Suppressor macrophage treated with lipopolysaccharide for 1 hour (primary cell): ENCODE data around the gene KRTAP13-4.

Source experiments
- DNase-seq, 3 donors: peaks; one replicate each; pipeline ENCODE4 v3.0.0-alpha.2; 2020 to 2022

Gene KRTAP13-4, protein sequence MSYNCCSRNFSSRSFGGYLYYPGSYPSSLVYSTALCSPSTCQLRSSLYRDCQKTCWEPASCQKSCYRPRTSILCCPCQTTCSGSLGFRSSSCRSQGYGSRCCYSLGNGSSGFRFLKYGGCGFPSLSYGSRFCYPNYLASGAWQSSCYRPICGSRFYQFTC

DNA sequence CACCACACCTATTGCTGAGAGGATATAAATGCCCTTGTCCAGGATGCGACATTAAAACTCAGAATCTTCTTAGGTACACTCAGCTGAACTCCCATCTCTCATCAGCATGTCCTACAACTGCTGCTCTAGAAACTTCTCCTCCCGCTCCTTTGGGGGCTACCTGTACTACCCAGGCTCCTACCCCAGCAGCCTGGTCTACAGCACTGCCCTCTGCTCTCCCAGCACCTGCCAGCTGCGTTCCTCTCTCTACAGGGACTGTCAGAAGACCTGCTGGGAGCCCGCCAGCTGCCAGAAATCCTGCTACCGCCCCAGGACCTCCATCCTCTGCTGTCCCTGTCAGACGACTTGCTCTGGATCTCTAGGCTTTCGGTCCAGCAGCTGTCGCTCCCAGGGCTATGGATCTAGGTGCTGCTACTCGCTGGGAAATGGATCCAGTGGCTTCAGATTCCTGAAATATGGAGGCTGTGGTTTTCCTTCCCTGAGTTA is at the start of gene KRTAP13-4:
Gene KRTAP13-4 (plus strand): TSS at position 51 of the 486 bp plus-strand sequence. CDS start 56 bp downstream, at position 107.
- DNase-seq, result no peak

DNA sequence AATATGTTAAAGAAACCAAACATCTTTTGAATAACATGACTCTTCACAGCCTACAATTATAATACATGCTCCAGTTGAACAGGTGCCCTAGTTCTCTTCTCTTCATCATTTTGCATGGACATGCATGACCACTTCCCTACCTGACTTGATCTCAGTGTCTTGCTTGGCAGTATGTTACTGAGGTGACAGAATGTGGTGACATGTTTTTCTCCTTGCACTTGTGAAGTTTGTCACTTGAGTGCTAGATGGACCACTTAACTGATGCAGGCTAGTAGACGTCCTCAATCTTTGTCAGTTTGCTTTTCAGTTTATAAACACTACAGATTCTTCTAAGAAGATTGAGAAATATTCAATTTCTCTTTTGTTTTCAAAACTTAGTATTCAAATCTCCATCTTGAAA is 47.8 kb upstream of the KRTAP13-4 start:
- DNase-seq, result no peak

DNA sequence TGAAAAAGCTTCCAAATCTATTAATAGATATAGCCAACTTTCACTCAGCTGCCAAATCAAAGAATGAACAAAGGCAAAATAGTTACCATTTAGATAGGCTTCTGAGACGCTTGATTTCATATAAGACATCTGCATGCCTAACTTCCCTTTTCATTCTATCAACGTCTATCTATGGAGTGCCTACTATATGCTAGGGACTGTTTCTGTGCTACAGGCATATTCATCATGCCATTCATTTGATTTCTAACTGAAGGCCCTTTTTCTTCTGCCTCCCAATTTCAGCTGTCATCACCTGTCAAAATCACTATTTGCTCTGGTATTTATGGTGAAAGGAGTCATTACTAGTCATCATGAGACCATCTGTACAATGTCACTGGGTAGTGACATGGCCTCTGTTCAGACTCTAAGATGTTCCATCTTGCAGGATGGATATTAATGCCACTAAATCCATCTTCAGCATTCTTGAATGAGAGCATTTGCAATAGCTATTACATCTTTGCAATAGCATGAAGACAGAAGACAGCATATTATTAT is 38.5 kb upstream of the KRTAP13-4 start:
- no peak for DNase-seq

DNA sequence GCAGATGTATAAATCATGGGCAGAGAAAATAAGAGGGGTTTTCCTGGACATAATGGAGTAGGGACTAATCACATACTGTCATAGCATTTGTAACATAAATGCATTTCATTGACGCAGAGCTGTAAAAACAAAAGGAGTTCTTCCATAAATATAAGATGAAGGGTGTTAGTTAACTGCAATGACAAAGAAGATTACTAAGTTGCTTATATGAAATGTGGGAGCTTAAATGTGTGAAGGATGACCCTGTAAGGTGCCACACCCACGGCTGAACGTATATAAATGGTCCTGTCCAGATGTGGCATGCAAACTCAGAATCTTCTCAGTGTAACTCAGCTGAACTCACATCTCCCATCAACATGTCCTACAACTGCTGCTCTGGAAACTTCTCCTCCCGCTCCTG is 34.3 kb upstream of the KRTAP13-4 start, which contains the start of gene KRTAP13-1:
Gene KRTAP13-1 (plus strand): TSS at position 301 of the 400 bp plus-strand sequence. CDS start 56 bp downstream, at position 357.
- DNase-seq, result no peak

DNA sequence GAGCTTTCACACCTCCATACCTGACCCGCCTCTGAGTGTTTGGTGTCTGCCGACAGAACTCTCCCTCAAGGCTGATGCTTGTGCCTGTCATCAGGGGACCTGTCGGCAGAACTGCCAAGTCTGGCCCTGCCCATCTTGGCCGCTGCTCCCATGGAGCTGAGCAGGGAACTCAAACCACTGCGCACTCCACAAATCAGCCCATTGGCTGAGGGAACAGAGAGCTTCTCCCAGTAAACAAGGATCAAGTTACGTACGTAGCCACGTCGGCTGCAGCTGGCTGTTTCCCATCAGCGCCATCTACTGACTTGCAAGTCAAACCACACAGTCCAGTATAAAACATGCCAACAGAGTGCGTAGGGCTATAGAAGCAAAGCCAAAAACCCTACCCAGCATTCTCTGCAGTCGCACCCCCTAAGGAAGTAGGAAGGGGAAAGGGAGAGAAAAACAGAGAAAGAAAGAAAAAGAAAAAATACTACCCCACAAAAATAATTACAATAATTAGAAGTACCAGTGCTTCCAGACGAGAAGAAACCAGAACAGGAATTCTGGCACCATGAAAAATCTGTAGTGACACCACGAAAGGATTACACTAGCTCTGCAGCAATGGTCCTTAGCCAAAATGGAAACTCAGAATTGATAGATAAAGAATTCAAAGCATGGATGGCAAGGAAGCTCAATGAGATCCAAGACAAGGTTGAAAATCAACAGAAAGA is 21.1 kb upstream of the KRTAP13-4 start:
- DNase-seq, result peak; percentile 6 to 29 (median 19)

DNA sequence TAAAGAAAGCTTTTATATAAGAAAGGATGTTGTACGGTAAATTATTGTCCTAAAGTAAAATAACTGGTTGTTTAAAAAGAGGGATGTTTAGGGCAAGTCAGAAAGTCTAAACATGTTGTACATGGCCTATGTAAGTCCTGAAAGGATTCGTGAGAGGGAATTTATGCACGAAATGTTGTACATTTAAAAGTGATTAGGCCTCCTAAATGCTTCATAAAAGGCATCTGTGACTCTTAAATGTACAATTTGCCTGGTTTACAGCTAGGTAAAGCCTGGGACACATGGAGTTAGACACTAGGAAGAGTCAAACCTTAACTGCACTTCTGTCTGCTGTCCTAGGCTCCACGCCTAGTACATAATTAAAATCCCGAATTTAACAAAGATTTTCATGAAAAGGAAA is 14.0 kb upstream of the KRTAP13-4 start:
- DNase-seq, result no peak

DNA sequence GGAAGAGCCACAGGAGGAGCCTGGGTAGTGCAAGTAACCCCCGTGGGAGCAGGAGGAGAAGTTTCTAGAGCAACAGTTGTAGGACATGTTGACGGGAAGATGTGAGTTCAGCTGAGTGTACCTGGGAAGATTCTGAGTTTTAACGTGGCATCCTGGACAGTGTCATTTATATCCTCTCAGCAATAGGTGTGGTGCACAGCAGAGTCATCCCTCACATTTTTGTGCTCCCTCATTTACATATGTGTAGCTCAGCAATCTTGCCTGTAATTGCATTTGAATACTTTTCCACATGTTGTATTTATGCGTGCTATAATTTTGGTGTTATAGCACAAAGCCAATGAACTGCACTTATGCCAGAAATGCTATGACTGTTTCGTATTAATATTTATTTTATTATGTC is 4.2 kb upstream of the KRTAP13-4 start, which contains the start of gene KRTAP13-3:
Gene KRTAP13-3 (minus strand): TSS at position 101 of the 400 bp plus-strand sequence. CDS start 14 bp downstream, at position 87.
- DNase-seq, result no peak

DNA sequence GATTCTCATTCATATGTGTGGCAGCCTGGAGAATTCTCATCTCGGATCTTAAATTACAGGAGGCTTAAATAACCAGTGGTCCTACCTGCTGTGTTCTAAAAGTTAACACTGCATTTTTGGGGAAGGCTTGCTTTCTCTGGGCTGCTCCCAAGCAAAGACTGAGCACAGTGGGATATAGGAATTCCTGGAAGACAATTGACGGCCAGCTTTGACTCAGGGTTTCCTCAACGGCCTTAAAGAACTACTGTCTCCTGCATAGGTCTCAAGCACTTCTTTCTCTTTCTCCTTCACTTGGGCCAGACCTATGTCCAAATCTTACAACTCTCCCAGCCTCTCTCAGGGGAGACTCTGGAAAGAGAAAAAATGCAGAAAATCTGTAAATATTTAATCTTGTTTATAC is 3.3 kb upstream of the KRTAP13-4 start:
- DNase-seq, result no peak

DNA sequence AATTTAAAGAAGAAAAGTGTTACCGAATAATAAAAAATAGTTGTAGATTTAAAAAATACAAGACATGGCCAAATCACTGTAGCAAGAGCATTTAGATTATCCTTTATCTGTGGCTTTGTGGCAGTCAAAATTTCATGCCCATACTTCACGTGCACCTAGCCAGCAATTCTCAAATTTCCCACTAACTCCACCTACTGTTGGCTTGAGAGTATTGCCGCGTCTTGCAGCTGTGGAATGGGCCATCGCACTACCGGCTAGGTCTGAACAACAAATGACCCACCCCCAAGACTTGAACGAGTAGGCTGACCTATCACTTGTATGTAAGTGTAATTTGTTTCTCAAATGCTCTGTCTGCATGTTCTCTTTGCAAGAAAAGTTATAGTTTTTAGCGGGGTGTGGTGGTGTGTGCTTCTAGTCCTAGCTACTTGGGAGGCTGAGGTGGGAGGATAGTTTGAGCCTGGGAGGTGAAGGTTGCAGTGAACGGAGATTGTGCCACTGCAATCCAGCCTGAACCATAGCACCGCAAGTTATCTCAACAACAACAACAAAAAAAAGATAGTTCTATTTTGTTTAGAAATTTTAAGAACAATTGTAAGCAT is 4.1 kb downstream of the KRTAP13-4 start:
- DNase-seq, result peak; percentile 30 to 36 (median 30)

DNA sequence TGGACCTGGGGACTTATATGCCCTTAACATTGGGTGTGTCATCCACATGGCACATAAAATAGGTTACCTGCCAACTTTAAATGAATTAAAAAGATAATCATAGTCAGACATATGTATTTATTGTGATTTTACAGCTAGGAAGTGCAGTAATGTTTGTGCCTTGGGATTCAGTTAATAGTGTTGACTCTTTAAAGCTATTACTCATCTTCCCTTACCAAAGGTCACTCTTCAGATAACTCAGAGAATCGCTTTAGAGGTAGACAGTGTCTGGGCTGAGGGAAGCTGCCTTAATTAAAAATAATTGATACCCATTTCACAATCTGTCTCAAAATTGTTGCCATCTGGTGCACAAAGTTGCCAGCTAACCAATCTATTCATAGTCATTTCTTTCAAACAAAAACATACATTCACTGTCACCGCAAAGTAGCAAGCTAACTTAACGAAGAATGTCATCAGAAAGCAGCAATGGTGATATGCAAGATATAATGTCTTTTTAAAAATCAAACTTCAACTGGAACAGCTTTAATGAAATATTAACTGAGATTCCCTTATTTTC is 7.1 kb downstream of the KRTAP13-4 start:
- DNase-seq, result no peak

DNA sequence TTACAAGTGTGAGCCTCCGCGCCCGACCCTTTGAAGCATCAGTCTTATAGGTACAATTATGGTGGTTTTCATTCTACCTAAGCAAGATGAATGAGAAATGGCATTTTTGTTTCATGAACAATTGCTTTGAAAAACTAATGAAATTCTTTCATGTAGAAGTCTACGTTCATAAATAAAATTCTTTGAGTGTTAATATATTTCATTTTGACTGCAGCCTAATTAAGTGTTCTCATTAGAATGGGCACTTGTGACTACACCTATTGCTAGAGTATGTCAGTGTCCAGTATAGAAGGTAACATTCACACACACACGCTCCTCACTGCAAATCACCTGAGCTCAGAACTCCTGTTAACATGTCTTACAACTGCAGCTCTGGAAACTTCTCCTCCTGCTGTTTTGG is 10.0 kb downstream of the KRTAP13-4 start, which contains the start of gene KRTAP15-1:
Gene KRTAP15-1 (plus strand): TSS at position 301 of the 400 bp plus-strand sequence. CDS start 53 bp downstream, at position 354.
- DNase-seq, result no peak

DNA sequence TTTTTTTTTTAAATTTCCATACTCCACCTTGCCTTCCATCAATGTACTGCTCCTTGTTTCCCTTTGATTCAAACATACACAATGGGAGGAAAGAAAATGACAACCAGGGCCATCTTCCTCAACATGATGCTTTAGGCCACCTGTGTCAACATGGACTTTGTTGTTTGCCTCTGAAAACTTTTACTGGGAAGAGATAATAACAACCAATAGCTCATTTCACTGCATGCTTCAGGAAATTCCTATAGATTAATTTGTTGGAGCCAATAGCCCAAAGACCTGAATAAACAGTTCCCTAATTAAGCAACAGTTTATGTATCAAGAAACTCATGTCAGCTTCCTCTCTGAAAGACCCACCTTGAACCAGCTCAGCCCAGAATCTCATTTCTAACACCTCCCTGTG is 13.2 kb downstream of the KRTAP13-4 start:
- DNase-seq, result no peak

DNA sequence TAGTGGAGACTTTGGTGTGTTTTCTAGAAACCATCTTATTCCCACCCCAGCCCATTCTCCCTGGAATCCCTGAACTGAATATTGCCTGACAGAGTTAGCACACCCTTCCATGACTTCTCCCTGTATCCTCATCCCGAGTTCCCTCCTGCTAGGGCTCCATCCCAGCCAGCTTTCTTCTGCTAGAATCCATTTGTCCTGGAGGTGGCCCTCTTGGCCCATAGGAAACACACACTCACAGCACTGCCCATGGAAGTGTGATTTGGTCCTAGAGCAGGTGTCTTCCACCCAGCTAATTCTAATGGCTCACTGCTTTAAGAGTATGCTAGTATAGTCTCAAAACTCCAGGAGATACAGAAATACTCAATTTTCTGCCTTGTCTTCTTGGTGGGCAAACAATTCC is 14.2 kb downstream of the KRTAP13-4 start:
- no peak for DNase-seq

DNA sequence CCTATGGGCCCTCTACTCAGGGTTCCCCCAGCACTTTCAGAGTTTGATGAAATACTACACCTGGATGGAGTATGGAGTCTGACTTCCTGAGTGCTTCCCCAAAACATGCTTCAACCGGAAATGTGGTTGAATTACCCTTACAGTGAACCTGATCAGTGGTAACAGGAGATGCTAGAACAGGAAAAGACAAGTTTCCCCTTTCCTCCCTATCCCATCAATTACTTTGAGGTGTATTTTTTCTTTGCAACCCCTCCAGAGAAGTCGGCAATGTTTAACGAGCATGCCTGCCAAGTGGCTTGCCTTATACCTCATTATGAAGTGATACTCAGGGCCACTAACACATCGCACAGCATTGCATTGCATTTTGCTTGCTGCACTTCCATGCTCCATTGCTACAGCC is 17.0 kb downstream of the KRTAP13-4 start:
- no peak for DNase-seq

DNA sequence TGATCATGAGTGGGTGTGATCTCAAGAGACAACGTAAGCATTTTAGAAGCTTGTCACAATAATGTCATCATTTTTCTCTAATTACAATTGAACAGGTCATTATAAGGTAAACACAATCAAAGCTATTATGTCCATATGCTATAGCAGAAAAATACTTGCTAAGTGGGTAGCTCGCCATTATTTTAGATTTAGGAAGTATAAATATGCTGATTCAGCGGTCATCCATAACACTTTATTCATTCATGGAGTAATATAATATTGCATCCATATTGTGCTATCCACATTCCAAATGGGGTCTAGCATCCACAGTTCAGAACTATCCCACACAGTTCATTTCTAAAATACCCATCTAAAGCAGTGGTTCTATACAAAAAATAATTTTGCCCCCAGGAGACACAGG is 18.5 kb downstream of the KRTAP13-4 start:
- DNase-seq, result no peak

DNA sequence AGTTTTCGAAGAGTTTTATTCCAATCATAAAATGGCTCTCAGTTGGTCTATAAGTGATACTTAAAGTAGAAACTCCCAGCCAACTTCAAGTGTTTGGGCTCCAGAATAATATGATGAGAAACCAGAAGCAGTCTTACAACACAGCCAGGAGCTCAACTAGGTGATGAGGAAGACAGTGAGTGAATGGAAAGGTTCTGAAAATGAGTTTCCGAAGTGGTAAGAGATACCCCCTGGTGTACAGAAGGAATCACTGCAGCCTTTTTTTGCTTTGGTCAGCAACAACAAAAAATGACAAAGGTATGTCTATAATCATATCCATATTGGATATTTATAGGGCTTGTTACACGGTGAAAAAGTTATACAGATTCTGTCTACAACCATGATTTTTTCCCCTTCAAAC is 33.7 kb downstream of the KRTAP13-4 start:
- peak in 1 of 3 donors; percentile 12 for DNase-seq

DNA sequence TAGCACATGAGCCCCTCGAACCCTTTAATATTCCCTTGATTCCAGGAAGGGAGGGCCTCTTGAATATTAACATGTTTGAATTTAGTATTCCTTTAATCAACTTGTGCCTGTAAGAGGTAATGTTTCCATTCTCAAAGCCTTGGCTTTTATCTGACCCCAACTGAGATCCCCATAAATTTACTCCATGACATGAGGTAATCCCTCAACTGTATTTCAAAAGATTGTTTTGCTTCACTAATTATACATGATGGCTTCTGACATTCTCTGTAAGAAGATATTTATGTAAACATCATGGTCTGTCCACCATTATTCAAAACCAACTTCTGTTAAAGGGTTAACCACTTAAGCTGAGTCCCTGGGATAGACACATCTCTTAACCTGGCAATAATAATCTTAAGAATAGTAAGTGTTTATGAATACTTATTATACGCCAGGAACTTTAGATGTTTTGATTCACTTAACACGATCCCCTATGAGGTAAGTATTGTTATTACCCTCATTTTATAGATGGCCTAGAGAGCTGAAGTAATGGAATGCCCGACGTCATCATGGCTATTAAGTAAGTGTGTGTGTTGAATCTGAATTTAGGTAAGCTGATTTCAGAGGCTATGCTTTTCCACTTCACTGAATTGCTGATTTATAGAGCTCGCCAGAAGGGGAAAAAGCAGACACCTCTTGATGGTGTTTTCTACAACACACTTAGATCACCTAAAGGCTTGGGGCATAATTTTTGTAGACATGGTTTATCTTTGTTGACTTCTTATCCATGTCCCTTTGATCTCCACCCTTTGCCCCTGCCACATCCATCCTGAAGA is 39.1 kb downstream of the KRTAP13-4 start:
- no peak for DNase-seq

DNA sequence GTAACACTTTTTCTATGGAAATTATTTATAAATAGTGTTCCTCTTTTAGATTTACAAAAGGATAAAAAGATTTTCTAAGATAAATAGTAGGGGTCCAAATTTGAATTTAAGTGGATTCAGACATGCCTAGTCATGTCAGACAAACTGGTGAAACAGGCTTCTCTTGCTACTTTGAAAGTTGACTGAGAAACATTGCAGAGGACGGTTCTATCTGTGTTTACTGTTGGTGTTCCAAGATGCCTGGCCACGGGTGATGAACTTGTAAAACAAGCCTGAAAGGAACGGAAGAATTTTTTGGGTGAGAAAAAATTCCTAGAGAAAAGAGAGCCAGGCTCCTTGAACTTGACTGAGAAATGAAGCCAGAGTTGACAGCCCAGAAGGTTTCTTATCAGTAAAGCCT is 48.0 kb downstream of the KRTAP13-4 start:
- no peak for DNase-seq

DNA sequence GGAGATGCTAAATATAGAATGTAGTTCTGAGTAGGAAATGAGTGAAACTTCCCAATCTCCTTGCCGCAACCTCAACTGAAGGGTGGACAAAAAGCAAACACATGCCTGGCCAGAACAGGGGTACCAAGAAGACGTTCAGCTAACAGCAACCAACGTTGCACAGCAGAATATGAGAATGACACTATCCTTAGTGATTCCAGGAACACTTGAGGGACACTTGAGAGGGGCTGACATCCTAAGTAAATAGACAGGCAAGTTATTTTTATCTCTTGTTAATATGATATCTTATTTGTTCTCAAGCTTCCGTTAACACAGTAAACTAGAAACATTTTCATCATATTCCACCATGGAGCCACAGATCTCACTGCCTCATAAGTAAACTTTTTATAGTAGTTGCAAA is 49.2 kb downstream of the KRTAP13-4 start:
- no peak for DNase-seq

DNA sequence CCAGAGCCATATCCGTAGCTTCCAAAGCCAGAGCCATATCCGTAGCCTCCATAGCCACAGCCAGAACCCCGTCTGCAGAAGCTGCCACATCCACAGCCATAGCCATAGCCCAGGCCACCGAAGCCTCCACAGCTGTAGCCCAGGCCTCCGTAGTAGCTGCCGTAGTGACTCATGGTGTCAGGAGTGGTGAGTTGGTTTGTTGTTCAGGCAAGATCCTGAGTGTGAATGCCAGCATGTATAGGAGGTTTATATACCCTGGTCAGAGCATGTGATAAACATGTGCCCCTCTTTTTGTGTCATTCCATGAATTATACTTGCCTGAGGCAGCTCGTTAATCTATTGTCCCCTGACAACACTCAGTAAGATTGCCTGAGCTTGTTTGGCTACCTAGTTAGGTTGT is 50.1 kb downstream of the KRTAP13-4 start, which contains the start of gene KRTAP19-1:
Gene KRTAP19-1 (minus strand): TSS at position 223 of the 400 bp plus-strand sequence. CDS start 50 bp downstream, at position 173.
- no peak for DNase-seq
